NCI-H748 (cell line): ENCODE results near the gene TIMMDC1.

Source experiments
- DNase-seq: peaks from one replicate; lab custom pipeline; 2025; ENCODE audit not compliant: unreplicated experiment; lab: John Stamatoyannopoulos, UW

TIMMDC1 gene

GRCh38 chr3:119498186-119499011 lies at the start of gene TIMMDC1:
TIMMDC1 (plus strand) TSS chr3:119498547; CDS start chr3:119498734, 187 bp downstream.
- DNase-seq = peak; percentile 94

- no peak for DNase-seq
Measured at GRCh38 chr3:119453822-119454221, 44.5 kb upstream of the TIMMDC1 start.

- DNase-seq = no peak
Measured at GRCh38 chr3:119456469-119456868, 41.9 kb upstream of the TIMMDC1 start.

- no peak for DNase-seq
Measured at GRCh38 chr3:119457246-119457645, 41.1 kb upstream of the TIMMDC1 start.

- peak; percentile 98 for DNase-seq
Measured at GRCh38 chr3:119463171-119464169, 34.9 kb upstream of the TIMMDC1 start, which contains the start of gene TMEM39A. TMEM39A (minus strand) TSS chr3:119463615; CDS start chr3:119462074, 1,541 bp downstream.

GRCh38 chr3:119468041-119468440 lies 30.3 kb upstream of the TIMMDC1 start:
- DNase-seq = no peak

GRCh38 chr3:119469418-119470189 lies 28.7 kb upstream of the TIMMDC1 start:
- no peak for DNase-seq

- no peak for DNase-seq
Measured at GRCh38 chr3:119470866-119471265, 27.5 kb upstream of the TIMMDC1 start.

GRCh38 chr3:119481079-119481478 lies 17.3 kb upstream of the TIMMDC1 start:
- DNase-seq = no peak

- DNase-seq = no peak
Measured at GRCh38 chr3:119483101-119483500, 15.2 kb upstream of the TIMMDC1 start.

GRCh38 chr3:119485563-119485962 lies 12.8 kb upstream of the TIMMDC1 start:
- no peak for DNase-seq

- no peak for DNase-seq
Measured at GRCh38 chr3:119490153-119490552, 8.2 kb upstream of the TIMMDC1 start.

GRCh38 chr3:119492128-119492527 lies 6.2 kb upstream of the TIMMDC1 start:
- DNase-seq = no peak

- DNase-seq = no peak
Measured at GRCh38 chr3:119492810-119493209, 5.5 kb upstream of the TIMMDC1 start.

- DNase-seq = no peak
Measured at GRCh38 chr3:119494597-119494996, 3.8 kb upstream of the TIMMDC1 start.

GRCh38 chr3:119497820-119498185 lies 544 bp upstream of the TIMMDC1 start:
- DNase-seq = peak; percentile 10

- no peak for DNase-seq
Measured at GRCh38 chr3:119500265-119500664, 1.9 kb downstream of the TIMMDC1 start.

- DNase-seq = no peak
Measured at GRCh38 chr3:119500901-119501300, 2.6 kb downstream of the TIMMDC1 start.

- no peak for DNase-seq
Measured at GRCh38 chr3:119506631-119507030, 8.3 kb downstream of the TIMMDC1 start.

GRCh38 chr3:119507404-119507803 lies 9.1 kb downstream of the TIMMDC1 start:
- no peak for DNase-seq
